Esophagus muscularis mucosa (tissue), 4 donors: ENCODE data around the gene NUDT14. TPM values are rescaled to one million over a fixed set of nuclear protein-coding genes. Genes with fewer than 3 reads are reported as not detected.

Experiments used
- DNase-seq: peaks from one replicate; pipeline ENCODE4 v3.0.0-alpha.2; 2017; ENCODE audit errors: extremely low spot score
- H3K27ac ChIP-seq, 4 donors: fragments of 200-600 bp; sonication (generic); replicated peaks in 1 of 4; 1 replicate in 3 of 4; 2 replicates in 1 of 4; pipeline ENCODE4 v1.5.1; 2016 to 2019; ENCODE audit warnings: mild to moderate bottlenecking in 1 of 4
- H3K27me3 ChIP-seq, 4 donors: fragments of 200-600 bp; sonication (generic); one replicate each; pipeline versions ENCODE4 v1.5.1 to v1.6.0; 2016 to 2019
- H3K36me3 ChIP-seq, 4 donors: fragments of 200-600 bp; sonication (generic); one replicate each; pipeline ENCODE4 v1.5.1; 2016 to 2019
- H3K4me1 ChIP-seq, 4 donors: fragments of 200-600 bp; sonication (generic); one replicate each; pipeline ENCODE4 v1.5.1; 2016 to 2019
- H3K4me3 ChIP-seq, 4 donors: fragments of 200-600 bp; sonication (generic); 1 replicate in 2 of 4; 2 replicates in 2 of 4; pipeline ENCODE4 v1.5.1; 2016 to 2019; ENCODE audit warnings: mild to moderate bottlenecking in 4 of 4, moderate library complexity in 1 of 4
- H3K9me3 ChIP-seq, 4 donors: fragments of 200-600 bp; sonication (generic); 1 replicate in 3 of 4; 2 replicates in 1 of 4; pipeline ENCODE4 v1.5.1; 2016 to 2019
- EP300 ChIP-seq: sonication (generic); formaldehyde crosslinking; IDR thresholded peaks from one replicate; pipeline ENCODE4 v1.6.1; 2017; ENCODE audit warnings: antibody characterized with exemption
- POLR2A ChIP-seq: fragments of 450-650 bp; IDR thresholded peaks from one replicate; pipeline ENCODE4 v1.6.1; 2017; ENCODE audit warnings: antibody characterized with exemption, moderate library complexity, mild to moderate bottlenecking, low read depth
- POLR2AphosphoS5 ChIP-seq, 2 donors: sonication (generic); formaldehyde crosslinking; IDR thresholded peaks; one replicate each; pipeline ENCODE4 v1.6.1; 2017; ENCODE audit warnings: antibody characterized with exemption in 2 of 2
- WGBS: methylation state at CpG from one replicate; pipeline ENCODE4 v1.1.5; 2018; 5-methylcytosine and 5-hydroxymethylcytosine counted together
- intact Hi-C: fragments of 100-400 bp; cut with DNase I; formaldehyde crosslinking; loops from one replicate; pipeline ENCODE4 v1.15.1; 2023
- small RNA-seq, 3 donors: library from RNA; depleted of rRNA; stranded (forward); fragments of <200 nt; gene quantifications; one replicate each; pipeline ENCODE3, GENCODE V24; 2016
- total RNA-seq, 4 donors: library from RNA; depleted of rRNA; stranded (reverse); fragments of >200 nt; gene quantifications; one replicate each; pipeline versions ENCODE4 v1.1.0 to v1.2.1, GENCODE V29; 2016
- TF ChIP-seq, protein P1 (sequence below), 3 experiments: fragments of 200-600 bp in 2 of 3; fragments of 450-650 bp in 1 of 3; sonication (generic) in 2 of 3; IDR thresholded peaks; one replicate each; pipeline ENCODE4 v1.5.1; 2017 to 2019; ENCODE audit warnings: antibody characterized with exemption in 3 of 3, mild to moderate bottlenecking in 2 of 3, moderate library complexity in 1 of 3

The NUDT14 gene
- total RNA-seq, 4 donors from 2014 or later: 2.1 to 6.2 (median 5.8) TPM

DNA sequence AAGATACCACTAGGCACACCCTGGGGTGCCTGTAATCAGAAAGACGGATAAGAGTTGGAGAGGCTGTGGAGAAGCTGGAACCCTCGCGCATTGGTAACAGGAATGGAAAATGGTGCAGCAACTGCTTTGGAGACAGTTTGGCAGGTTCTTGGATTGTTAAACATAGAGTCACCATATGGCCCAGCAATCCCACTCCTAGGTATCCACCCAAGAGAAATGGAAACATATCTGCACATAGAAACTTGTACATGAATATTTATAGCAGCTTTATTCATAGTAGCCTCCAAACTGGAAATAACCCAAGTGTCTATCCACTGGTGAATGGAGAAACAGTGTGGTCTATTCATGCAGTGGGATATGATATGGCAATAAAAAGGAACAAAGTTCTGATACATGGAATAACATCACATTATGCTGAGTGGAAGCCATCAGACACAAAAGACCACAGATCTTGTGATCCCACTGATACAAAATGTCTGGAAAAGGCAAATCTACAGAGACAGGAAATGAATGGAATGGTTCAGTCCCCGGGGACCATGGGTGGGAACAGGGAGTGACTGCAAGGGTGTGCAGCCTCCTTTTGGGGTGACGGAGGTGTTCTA lies 57.9 kb downstream of the NUDT14 start:
- intact Hi-C loops: no loop called here
- Histone ChIP-seq H3K4me1 (peaks cover 0 to 6% (median 4%) of the 10 kb centered on the region in 4 donors), H3K4me3 (no peak overlapping the region), H3K27me3 (peaks cover 0 to 20% (median 0%) of the 10 kb centered on the region in 4 donors), H3K36me3 (no peaks in the 10 kb centered on the region), H3K9me3 (peaks cover 0 to 23% (median 17%) of the 10 kb centered on the region in 4 donors), H3K27ac (no peak overlapping the region)
- DNase-seq: no peak
- TF ChIP-seq POLR2AphosphoS5 (IDR thresholded peaks at IDR 0.05): no peak
- TF ChIP-seq, protein P1, sequence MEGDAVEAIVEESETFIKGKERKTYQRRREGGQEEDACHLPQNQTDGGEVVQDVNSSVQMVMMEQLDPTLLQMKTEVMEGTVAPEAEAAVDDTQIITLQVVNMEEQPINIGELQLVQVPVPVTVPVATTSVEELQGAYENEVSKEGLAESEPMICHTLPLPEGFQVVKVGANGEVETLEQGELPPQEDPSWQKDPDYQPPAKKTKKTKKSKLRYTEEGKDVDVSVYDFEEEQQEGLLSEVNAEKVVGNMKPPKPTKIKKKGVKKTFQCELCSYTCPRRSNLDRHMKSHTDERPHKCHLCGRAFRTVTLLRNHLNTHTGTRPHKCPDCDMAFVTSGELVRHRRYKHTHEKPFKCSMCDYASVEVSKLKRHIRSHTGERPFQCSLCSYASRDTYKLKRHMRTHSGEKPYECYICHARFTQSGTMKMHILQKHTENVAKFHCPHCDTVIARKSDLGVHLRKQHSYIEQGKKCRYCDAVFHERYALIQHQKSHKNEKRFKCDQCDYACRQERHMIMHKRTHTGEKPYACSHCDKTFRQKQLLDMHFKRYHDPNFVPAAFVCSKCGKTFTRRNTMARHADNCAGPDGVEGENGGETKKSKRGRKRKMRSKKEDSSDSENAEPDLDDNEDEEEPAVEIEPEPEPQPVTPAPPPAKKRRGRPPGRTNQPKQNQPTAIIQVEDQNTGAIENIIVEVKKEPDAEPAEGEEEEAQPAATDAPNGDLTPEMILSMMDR (IDR thresholded peaks at IDR 0.05): no peak
- TF ChIP-seq POLR2A: no peak
- TF ChIP-seq EP300: no peak
- 90% methylated on average over 5 of the region's 5 CpGs for WGBS

Small RNA genes within 50 kb of the gene (small RNA-seq; reads per million reads assigned to genes)
- gene MIR6765: 0 reads per million in 3 donors

Other genes with a start within 250 kb of the NUDT14 start
- gene AHNAK2, start 202.9 kb downstream of the NUDT14 start, total RNA-seq: 100 to 1,000 TPM in 3 of 4 donors, 10 to 100 TPM in 1; 95.3 to 277 (median 195) TPM
- 1 to 10 TPM; 3.7 to 9.8 (median 6.7) TPM for gene CLBA1, start 195.5 kb downstream of the NUDT14 start, total RNA-seq
- 1 to 10 TPM; 5.0 to 8.0 (median 6.0) TPM for gene CDCA4, start 160.2 kb downstream of the NUDT14 start, total RNA-seq
- 1 to 10 TPM; 1.2 to 8.0 (median 2.1) TPM for gene GPR132, start 115.9 kb downstream of the NUDT14 start, total RNA-seq
- 10 to 100 TPM in 3 of 4 donors, 1 to 10 TPM in 1; 5.0 to 19.0 (median 13.9) TPM for gene JAG2, start 12.5 kb downstream of the NUDT14 start, total RNA-seq
- 10 to 100 TPM; 56.1 to 72.5 (median 69.4) TPM for gene BTBD6, start 67.2 kb upstream of the NUDT14 start, total RNA-seq
- 10 to 100 TPM; 23.0 to 47.3 (median 41.4) TPM for gene BRF1, start 119.7 kb upstream of the NUDT14 start, total RNA-seq
- gene PACS2, start 133.4 kb upstream of the NUDT14 start, total RNA-seq: 10 to 100 TPM; 59.8 to 97.4 (median 71.2) TPM
- gene TEX22, start 217.2 kb upstream of the NUDT14 start, total RNA-seq: under 1 TPM in 3 of 4 donors, not detected in 1; under 0.01 to 0.19 (median 0.17) TPM
- gene MTA1, start 238.5 kb upstream of the NUDT14 start, total RNA-seq: 10 to 100 TPM; 49.0 to 94.2 (median 67.9) TPM